GM12878 (cell line): Measurements from ENCODE around the gene CNTNAP2. TPM values are rescaled to one million over a fixed set of nuclear protein-coding genes. Genes with fewer than 3 reads are reported as not detected.

Experiments used
- ATAC-seq: fragments of 200-7000 bp; cut with Tn5 transposase; 3 replicates; pipeline ENCODE4 v1.9.1; 2020; ENCODE audit warnings: mild to moderate bottlenecking, moderate library complexity
- BruUV-seq: library from RNA; stranded (reverse); fragments of 400-500 nt; replicated peaks from 2 replicates; lab custom pipeline; 2021; lab: Mats Ljungman, UMichigan
- CTCF ChIA-PET: fragments of 300-600 bp; sonication (Branson Sonifier 250); formaldehyde crosslinking; extraction: SDS; loops from one replicate; lab custom pipeline; 2021; ENCODE audit warnings: inconsistent platforms; lab: Yijun Ruan, JAX
- POLR2A ChIA-PET: fragments of 350-600 bp; formaldehyde crosslinking; extraction: SDS; loops from one replicate; lab custom pipeline; 2021; ENCODE audit warnings: inconsistent platforms; lab: Charles Lee
- RAD21 ChIA-PET: fragments of 300-600 bp; sonication (Branson Sonifier 250); formaldehyde crosslinking; loops from one replicate; lab custom pipeline; 2023; ENCODE audit warnings: antibody characterized with exemption; ENCODE audit not compliant: unreplicated experiment; lab: Charles Lee
- SMC1A ChIA-PET: fragments of 300-600 bp; sonication (Branson Sonifier 250); formaldehyde crosslinking; loops from one replicate; lab custom pipeline; 2023; ENCODE audit not compliant: unreplicated experiment, uncharacterized antibody; lab: Charles Lee
- DNase-seq: peaks from one replicate; pipeline ENCODE4 v3.0.0-alpha.2; 2011; ENCODE audit warnings: low read depth, low spot score
- FAIRE-seq: peaks from 3 replicates; lab custom pipeline; 2011; peaks lifted over from hg19 to GRCh38; lab: Jason Lieb, UNC
- H2AFZ ChIP-seq: 2 replicates; pipeline ENCODE4 v1.6.0; 2011; ENCODE audit warnings: low read depth, low read length, control low read depth; ENCODE audit not compliant: control insufficient read depth
- H3K27ac ChIP-seq: 2 replicates; pipeline ENCODE4 v1.5.1; 2011; ENCODE audit warnings: control low read depth; ENCODE audit not compliant: control insufficient read depth, insufficient read depth
- H3K27me3 ChIP-seq, 2 experiments: replicated peaks in 1 of 2; 2 replicates each; pipeline versions ENCODE4 v1.6.0 to v1.6.1; 2011; ENCODE audit warnings: low read length in 1 of 2; ENCODE audit not compliant: control insufficient read depth in 2 of 2, insufficient read depth in 2 of 2
- H3K36me3 ChIP-seq, 2 experiments: 2 replicates each; pipeline ENCODE4 v1.5.1; 2011; ENCODE audit warnings: low read length in 1 of 2; ENCODE audit not compliant: control insufficient read depth in 2 of 2, insufficient read depth in 2 of 2
- H3K4me1 ChIP-seq: 2 replicates; pipeline ENCODE4 v1.6.1; 2011; ENCODE audit warnings: mild to moderate bottlenecking, low read length, moderate library complexity, mixed read lengths; ENCODE audit not compliant: control insufficient read depth, insufficient read depth
- H3K4me2 ChIP-seq: 2 replicates; pipeline ENCODE4 v1.6.0; 2011; ENCODE audit warnings: control low read depth; ENCODE audit not compliant: control insufficient read depth, insufficient read depth
- H3K4me3 ChIP-seq: fragments of 200-600 bp; sonication (generic); 2 replicates; pipeline ENCODE4 v1.5.1; 2016
- H3K79me2 ChIP-seq: 2 replicates; pipeline ENCODE4 v1.6.0; 2011; ENCODE audit warnings: low read length; ENCODE audit not compliant: control insufficient read depth, insufficient read depth
- H3K9ac ChIP-seq: 2 replicates; pipeline ENCODE4 v1.8.0; 2011; ENCODE audit warnings: low read length, control low read depth, mixed read lengths; ENCODE audit not compliant: control insufficient read depth, insufficient read depth
- H3K9me3 ChIP-seq: replicated peaks from 3 replicates; pipeline ENCODE4 v1.5.1; 2011; ENCODE audit warnings: mild to moderate bottlenecking, low read length; ENCODE audit not compliant: control insufficient read depth, insufficient read depth
- H4K20me1 ChIP-seq: 2 replicates; pipeline ENCODE4 v1.6.0; 2011; ENCODE audit not compliant: control insufficient read depth, insufficient read depth
- CREM ChIP-seq: IDR thresholded peaks from 2 replicates; pipeline ENCODE4 v1.6.1; 2014; ENCODE audit warnings: antibody characterized with exemption, low read depth
- E4F1 ChIP-seq: fragments of 450-650 bp; IDR thresholded peaks from 2 replicates; pipeline ENCODE4 v1.6.1; 2018; ENCODE audit warnings: borderline replicate concordance, mild to moderate bottlenecking; ENCODE audit not compliant: partially characterized antibody
- HCFC1 ChIP-seq: fragments of 150-350 bp; IDR thresholded peaks from 2 replicates; pipeline ENCODE4 v1.6.1; 2014; ENCODE audit warnings: low read length
- MTA3 ChIP-seq: IDR thresholded peaks from 2 replicates; pipeline ENCODE4 v1.6.1; 2012; ENCODE audit warnings: low read length, inconsistent platforms, borderline replicate concordance
- MXI1 ChIP-seq: fragments of 150-350 bp; IDR thresholded peaks from 2 replicates; pipeline ENCODE4 v1.6.1; 2011; ENCODE audit warnings: low read depth, mild to moderate bottlenecking, inconsistent platforms, low read length, improper control_type of control experiment
- SMARCA5 ChIP-seq: fragments of 450-650 bp; IDR thresholded peaks from 2 replicates; pipeline ENCODE4 v1.6.1; 2017; ENCODE audit warnings: mild to moderate bottlenecking
- SRF ChIP-seq, 2 experiments: IDR thresholded peaks; 2 replicates each; pipeline ENCODE4 v1.6.1; 2011; ENCODE audit warnings: low read depth in 2 of 2, low read length in 2 of 2, mild to moderate bottlenecking in 1 of 2, moderate library complexity in 1 of 2
- STAT1 ChIP-seq: fragments of 450-650 bp; conservative IDR thresholded peaks from 2 replicates; pipeline ENCODE4 v1.6.1; 2014; ENCODE audit warnings: antibody characterized with exemption, mild to moderate bottlenecking
- TARDBP ChIP-seq: IDR thresholded peaks from 2 replicates; pipeline ENCODE4 v1.6.1; 2016; ENCODE audit warnings: borderline replicate concordance
- USF1 ChIP-seq: IDR thresholded peaks from 2 replicates; pipeline ENCODE4 v1.6.1; 2011; ENCODE audit warnings: borderline replicate concordance, low read depth, mild to moderate bottlenecking, moderate library complexity, mixed read lengths, low read length; ENCODE audit not compliant: insufficient read depth; ENCODE audit errors: extremely low read length
- WRNIP1 ChIP-seq: IDR thresholded peaks from 2 replicates; pipeline ENCODE4 v1.6.1; 2011; ENCODE audit warnings: low read depth, low read length, improper control_type of control experiment, borderline replicate concordance
- ZNF592 ChIP-seq: fragments of 450-650 bp; IDR thresholded peaks from 2 replicates; pipeline ENCODE4 v1.6.1; 2017; ENCODE audit warnings: mild to moderate bottlenecking, moderate library complexity
- WGBS: methylation state at CpG from one replicate; pipeline ENCODE4 v1.1.6; 2016; ENCODE audit warnings: low lambda C conversion rate; ENCODE audit not compliant: insufficient replicate concordance, insufficient coverage; ENCODE audit errors: missing lambda C conversion rate; 5-methylcytosine and 5-hydroxymethylcytosine counted together
- in situ Hi-C: fragments of 300-500 bp; cut with MboI; formaldehyde crosslinking; loops from 9 replicates; pipeline ENCODE4 v1.14.3; 2018; ENCODE audit warnings: mixed read lengths
- intact Hi-C: fragments of 100-400 bp; cut with micrococcal nuclease; formaldehyde crosslinking; loops from one replicate; pipeline ENCODE4 v1.14.2; 2022; ENCODE audit not compliant: unreplicated experiment
- polyA plus RNA-seq, 11 experiments: library from polyadenylated mRNA; depleted of rRNA in 4 of 11; unstranded in 6 of 11; stranded (reverse) in 5 of 11; fragments of >200 nt; fragmentation: Nextera tagmentation in 4 of 11; fragmentation: Illumina TruSeq in 1 of 11; extraction: Ambion mirVana in 4 of 11; extraction: Trizol in 1 of 11; gene quantifications; 1 replicate in 1 of 11; 2 replicates in 10 of 11; pipeline versions ENCODE4 v1.2.1 to v1.2.3, GENCODE V29; 2011 to 2016; ENCODE audit warnings: inconsistent platforms in 2 of 11, missing spikeins in 2 of 11, low read depth in 1 of 11
- total RNA-seq, 4 experiments: library from RNA; depleted of rRNA in 3 of 4; stranded (reverse); fragments of >200 nt in 3 of 4; fragmentation: Illumina TruSeq in 1 of 4; extraction: Trizol in 1 of 4; gene quantifications; 2 replicates each; pipeline versions ENCODE4 v1.2.1 to v1.2.3, GENCODE V29; 2013 to 2021

CNTNAP2 gene
- total and polyA plus RNA-seq, 10 of the 15 experiments (the other 5 are each of a cell fraction or from before 2014, with no cell fraction given): 0.03 to 0.08 (median 0.03) TPM; not detected in 7

- H3K4me2 ChIP-seq: no peak overlapping the region
- intact Hi-C loops (no loop called here), in situ Hi-C loops (no loop called here)
- CTCF ChIA-PET: no interaction called here
- TF ChIP-seq SRF (IDR thresholded peaks at IDR 0.05; ENCODE audit: low read depth in 2 of 2, low read length in 2 of 2) (no peak), STAT1 (no peak), SMARCA5 (no peak)
- no peak for DNase-seq
- H3K4me3 ChIP-seq: no peak overlapping the region
- RAD21 ChIA-PET: no interaction called here
- no peak for ATAC-seq
- H3K27me3 ChIP-seq: no peaks in the 10 kb centered on the region
- H3K36me3 ChIP-seq: no peaks in the 10 kb centered on the region
- no peaks in the 10 kb centered on the region for H4K20me1 ChIP-seq
- no peak for FAIRE-seq
- no peaks in the 10 kb centered on the region for H3K9me3 ChIP-seq
- no peaks in the 10 kb centered on the region for H3K4me1 ChIP-seq
- no peak overlapping the region for H2AFZ ChIP-seq
- 0% methylated on average over 2 of the region's 2 CpGs for WGBS
- no peaks in the 10 kb centered on the region for H3K79me2 ChIP-seq
- no peak overlapping the region for H3K9ac ChIP-seq
- SMC1A ChIA-PET: no interaction called here
- no peak overlapping the region for H3K27ac ChIP-seq
- POLR2A ChIA-PET: no interaction called here
- BruUV-seq: no TSS peak
These were observed 1520.0 kb downstream of the CNTNAP2 start for GRCh38 chr7:147636553-147636952.

GRCh38 chr7:147638566-147638965 is 1522.0 kb downstream of the CNTNAP2 start:
- H2AFZ ChIP-seq: no peak overlapping the region
- FAIRE-seq (no peak), ATAC-seq (no peak), DNase-seq (no peak)
- no peak overlapping the region for H3K9ac ChIP-seq
- H3K4me3 ChIP-seq: no peak overlapping the region
- CTCF ChIA-PET: no interaction called here
- no TSS peak for BruUV-seq
- H4K20me1 ChIP-seq: no peaks in the 10 kb centered on the region
- no peak overlapping the region for H3K27ac ChIP-seq
- H3K36me3 ChIP-seq: no peaks in the 10 kb centered on the region
- RAD21 ChIA-PET: no interaction called here
- H3K9me3 ChIP-seq: no peaks in the 10 kb centered on the region
- H3K4me1 ChIP-seq: no peaks in the 10 kb centered on the region
- no peaks in the 10 kb centered on the region for H3K79me2 ChIP-seq
- in situ Hi-C loops: no loop called here
- H3K27me3 ChIP-seq: no peaks in the 10 kb centered on the region
- intact Hi-C loops: no loop called here
- POLR2A ChIA-PET: no interaction called here
- SMC1A ChIA-PET: no interaction called here
- H3K4me2 ChIP-seq: no peak overlapping the region
- TF ChIP-seq CREM (no peak), HCFC1 (no peak), TARDBP (no peak), MXI1 (no peak), E4F1 (no peak), USF1 (no peak), ZNF592 (no peak), MTA3 (no peak), WRNIP1 (no peak)
